IPS-NIHi7 (cell line): ENCODE measurements around the gene FADS1.

ENCODE experiments used
- DNase-seq: peaks from one replicate; pipeline ENCODE4 v3.0.0; 2012; ENCODE audit warnings: mixed read lengths; ENCODE audit errors: extremely low spot score

FADS1 gene

GRCh38 chr11:61797263-61797944 lies 19.4 kb downstream of the FADS1 start:
- peak; percentile 63 for DNase-seq

GRCh38 chr11:61795876-61796526 lies 20.8 kb downstream of the FADS1 start:
- DNase-seq = no peak

GRCh38 chr11:61795459-61795858 lies 21.3 kb downstream of the FADS1 start:
- no peak for DNase-seq

- no peak for DNase-seq
Measured at GRCh38 chr11:61794579-61794978, 22.2 kb downstream of the FADS1 start.

- DNase-seq = no peak
Measured at GRCh38 chr11:61793829-61794204, 23.0 kb downstream of the FADS1 start.

- no peak for DNase-seq
Measured at GRCh38 chr11:61793083-61793828, 23.5 kb downstream of the FADS1 start.

- DNase-seq = peak; percentile 91
Measured at GRCh38 chr11:61792310-61793082, 24.3 kb downstream of the FADS1 start, which contains the start of the genes FEN1 and TMEM258. TSS of gene FEN1 (plus strand) at chr11:61792911. CDS start at chr11:61795362, 2,451 bp downstream. TSS of gene TMEM258 (minus strand) at chr11:61792599. CDS start at chr11:61792558, 41 bp downstream.

GRCh38 chr11:61791737-61792309 lies 25.0 kb downstream of the FADS1 start:
- DNase-seq = peak; percentile 55

GRCh38 chr11:61787928-61788491 lies 28.8 kb downstream of the FADS1 start:
- peak; percentile 79 for DNase-seq

GRCh38 chr11:61785837-61786402 lies 30.9 kb downstream of the FADS1 start:
- no peak for DNase-seq

GRCh38 chr11:61784506-61784805 lies 32.3 kb downstream of the FADS1 start:
- no peak for DNase-seq

GRCh38 chr11:61783717-61784505 lies 32.9 kb downstream of the FADS1 start:
- DNase-seq = no peak

- no peak for DNase-seq
Measured at GRCh38 chr11:61782841-61783240, 34.0 kb downstream of the FADS1 start.

- no peak for DNase-seq
Measured at GRCh38 chr11:61782299-61782698, 34.5 kb downstream of the FADS1 start.

GRCh38 chr11:61781585-61781984 lies 35.2 kb downstream of the FADS1 start:
- DNase-seq = no peak

- DNase-seq = no peak
Measured at GRCh38 chr11:61780581-61781162, 36.1 kb downstream of the FADS1 start.

- no peak for DNase-seq
Measured at GRCh38 chr11:61779666-61780525, 36.9 kb downstream of the FADS1 start.

GRCh38 chr11:61778920-61779650 lies 37.7 kb downstream of the FADS1 start:
- no peak for DNase-seq
